Activated CD8-positive, alpha-beta T cell treated with anti-CD3 and anti-CD28 coated beads, Interleukin-2, amount 10 ng/mL, durations not matched to agents 7 days and 5 days (primary cell): Measurements from ENCODE around the gene CCR5AS.

Source experiments
- ATAC-seq: fragments of 150-1000 bp; cut with Tn5 transposase; one replicate; pipeline ENCODE4 v1.10.0; 2021; ENCODE audit warnings: moderate library complexity
- CTCF ChIA-PET: fragments of 350-600 bp; sonication (Branson Sonifier 250); formaldehyde crosslinking; loops from one replicate; lab custom pipeline; 2021; ENCODE audit warnings: antibody characterized with exemption; lab: Charles Lee
- POLR2A ChIA-PET: fragments of 350-600 bp; sonication (Branson Sonifier 250); formaldehyde crosslinking; loops from one replicate; lab custom pipeline; 2021; ENCODE audit warnings: antibody characterized with exemption; lab: Charles Lee
- DNase-seq: peaks from one replicate; pipeline ENCODE4 v3.0.0-alpha.2; 2020
- H3K27ac Mint-ChIP-seq: one replicate; pipeline ENCODE4 v1.8.0; 2021; ENCODE audit warnings: mild to moderate bottlenecking, mixed read lengths
- H3K27me3 Mint-ChIP-seq: one replicate; pipeline ENCODE4 v1.8.0; 2021; ENCODE audit warnings: low read depth, mixed read lengths
- H3K36me3 Mint-ChIP-seq: one replicate; pipeline ENCODE4 v1.8.0; 2021; ENCODE audit warnings: low read depth, mixed read lengths
- H3K4me1 Mint-ChIP-seq: one replicate; pipeline ENCODE4 v1.8.0; 2021; ENCODE audit warnings: low read depth, mixed read lengths
- H3K4me3 Mint-ChIP-seq: one replicate; pipeline ENCODE4 v1.8.0; 2021; ENCODE audit warnings: mild to moderate bottlenecking, mixed read lengths
- H3K9me3 Mint-ChIP-seq: one replicate; pipeline ENCODE4 v1.8.0; 2022; ENCODE audit warnings: mixed read lengths; ENCODE audit not compliant: insufficient read depth

The CCR5AS gene

DNA sequence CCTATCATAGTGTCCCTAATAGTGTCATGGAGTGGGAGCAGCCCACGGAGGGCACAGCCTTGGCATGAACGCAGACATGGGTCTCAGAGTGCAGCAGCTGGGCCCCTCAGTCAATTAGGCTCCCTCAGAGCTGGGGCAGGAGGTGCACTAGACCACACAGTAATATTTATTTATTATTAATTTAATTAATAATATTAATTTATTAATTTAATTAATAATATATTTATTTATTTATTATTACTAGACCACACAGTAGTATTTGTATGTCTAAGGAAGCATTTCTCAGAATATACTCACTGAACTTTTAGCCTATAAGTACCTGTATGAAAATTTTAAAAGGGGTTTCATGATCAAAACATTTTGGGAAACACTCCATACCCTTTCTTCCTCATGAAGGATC, 5.3 kb downstream of the CCR5AS start:
- peaks cover 17% of the 10 kb centered on the region for H3K4me1 Mint-ChIP-seq
- POLR2A ChIA-PET, result no interaction called here
- CTCF ChIA-PET, result no interaction called here
- H3K4me3 Mint-ChIP-seq, result no peak overlapping the region
- H3K9me3 Mint-ChIP-seq, result no peaks in the 10 kb centered on the region
- peaks cover 10% of the 10 kb centered on the region for H3K36me3 Mint-ChIP-seq
- peaks cover 10% of the 10 kb centered on the region for H3K27me3 Mint-ChIP-seq
- ATAC-seq (no peak), DNase-seq (no peak)
- no peak overlapping the region for H3K27ac Mint-ChIP-seq

DNA sequence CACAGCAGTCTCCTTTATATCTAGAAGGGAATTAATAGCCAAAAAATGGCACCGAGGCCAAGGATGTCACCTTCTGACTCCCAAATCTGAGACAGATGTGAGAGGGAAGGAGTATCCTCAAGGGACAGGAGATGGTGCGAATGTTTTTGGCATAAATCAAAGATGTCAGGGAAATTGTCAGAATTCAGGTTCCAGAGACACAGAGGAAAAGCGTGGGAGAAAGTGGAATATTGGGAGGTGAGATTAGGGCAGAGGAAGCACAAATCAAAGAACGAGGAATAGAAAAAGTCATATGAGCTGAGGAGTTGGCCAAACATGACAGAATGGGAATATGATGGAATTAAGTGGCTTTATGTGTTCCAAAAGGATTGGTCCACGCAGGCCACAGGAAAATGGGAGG, 6.0 kb downstream of the CCR5AS start:
- ATAC-seq (no peak), DNase-seq (no peak)
- no peaks in the 10 kb centered on the region for H3K9me3 Mint-ChIP-seq
- peaks cover 21% of the 10 kb centered on the region for H3K4me1 Mint-ChIP-seq
- H3K36me3 Mint-ChIP-seq, result peaks cover 10% of the 10 kb centered on the region
- ChIA-PET POLR2A (no interaction called here), CTCF (interaction anchor here (1.0 to 2.2 kb wide), 5 partner anchors 24 to 158 kb away, joined by 3 to 8 read pairs (median 4); partner anchors contain the start of gene CCR5)
- no peak overlapping the region for H3K27ac Mint-ChIP-seq
- peaks cover 10% of the 10 kb centered on the region for H3K27me3 Mint-ChIP-seq
- no peak overlapping the region for H3K4me3 Mint-ChIP-seq

- no peak for DNase-seq
- Mint-ChIP-seq H3K4me3 (no peak overlapping the region), H3K36me3 (peaks cover 10% of the 10 kb centered on the region), H3K27ac (no peak overlapping the region), H3K9me3 (no peaks in the 10 kb centered on the region), H3K27me3 (peaks cover 10% of the 10 kb centered on the region), H3K4me1 (peaks cover 27% of the 10 kb centered on the region)
- ChIA-PET CTCF (interaction anchor here (0.6 to 2.2 kb wide), 9 partner anchors 9 to 186 kb away, joined by 3 to 8 read pairs (median 4); partner anchors contain the start of gene CCR5), POLR2A (no interaction called here)
- ATAC-seq, result no peak
Measured at GRCh38 chr3:46400000-46400734, 6.7 kb downstream of the CCR5AS start.

GRCh38 chr3:46399557-46399956, 7.3 kb downstream of the CCR5AS start:
- ATAC-seq, result peak; percentile 50
- POLR2A ChIA-PET, result no interaction called here
- peaks cover 10% of the 10 kb centered on the region for H3K27me3 Mint-ChIP-seq
- peaks cover 30% of the 10 kb centered on the region for H3K4me1 Mint-ChIP-seq
- CTCF ChIA-PET, result interaction anchor here (0.6 to 2.2 kb wide), 8 partner anchors 9 to 186 kb away, joined by 3 to 8 read pairs (median 4); no protein-coding TSS in a partner anchor
- no peak for DNase-seq
- no peaks in the 10 kb centered on the region for H3K9me3 Mint-ChIP-seq
- peaks cover 10% of the 10 kb centered on the region for H3K36me3 Mint-ChIP-seq
- H3K27ac Mint-ChIP-seq, result no peak overlapping the region
- no peak overlapping the region for H3K4me3 Mint-ChIP-seq

GRCh38 chr3:46399098-46399497, 7.8 kb downstream of the CCR5AS start:
- no peak for DNase-seq
- CTCF ChIA-PET, result interaction anchor here (0.6 to 2.2 kb wide), 6 partner anchors 8 to 185 kb away, joined by 3 to 8 read pairs (median 4); partner anchors contain the start of genes CCR5AS and CCRL2
- ATAC-seq, result no peak
- H3K4me1 Mint-ChIP-seq, result peaks cover 30% of the 10 kb centered on the region
- peaks cover 10% of the 10 kb centered on the region for H3K36me3 Mint-ChIP-seq
- POLR2A ChIA-PET, result no interaction called here
- peaks cover 10% of the 10 kb centered on the region for H3K27me3 Mint-ChIP-seq
- no peak overlapping the region for H3K27ac Mint-ChIP-seq
- H3K9me3 Mint-ChIP-seq, result no peaks in the 10 kb centered on the region
- H3K4me3 Mint-ChIP-seq, result no peak overlapping the region

DNA sequence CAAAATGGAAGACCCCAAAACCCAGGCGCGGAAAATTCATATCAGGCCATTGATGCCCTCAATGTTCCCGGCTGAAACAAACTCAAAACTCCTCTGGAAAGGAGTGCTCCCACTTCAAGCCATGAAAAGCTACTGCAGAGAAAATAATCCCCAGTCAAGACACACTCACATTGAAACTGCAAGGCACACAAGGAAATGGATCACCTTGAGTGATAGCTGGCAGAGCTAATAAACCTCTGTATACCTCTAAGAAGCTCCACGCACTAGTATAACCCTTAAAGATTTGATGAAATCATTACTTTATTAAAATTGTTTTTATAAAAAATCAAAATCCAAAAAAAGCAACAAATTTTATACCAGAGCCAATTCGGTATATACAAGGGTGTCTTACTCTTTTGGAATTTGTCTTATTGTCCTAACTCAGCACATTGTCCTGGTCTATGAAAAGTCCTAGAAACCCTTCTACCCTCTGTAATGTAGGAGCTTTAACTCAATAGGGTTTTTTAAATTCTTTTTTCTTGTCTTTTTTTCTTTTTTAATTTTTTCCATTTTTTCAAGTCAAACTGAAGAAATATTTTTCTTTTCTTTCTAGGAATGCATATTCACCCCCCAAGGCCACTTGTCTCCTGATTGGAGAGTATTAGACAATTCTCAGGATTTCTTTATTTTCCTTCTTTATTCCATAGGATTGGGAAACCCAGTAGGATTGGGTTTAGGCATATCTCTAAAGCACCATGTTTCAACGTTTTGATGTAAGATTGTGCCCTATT, 8.5 kb downstream of the CCR5AS start:
- no peak for ATAC-seq
- DNase-seq, result no peak
- peaks cover 4% of the 10 kb centered on the region for H3K27me3 Mint-ChIP-seq
- peaks cover 36% of the 10 kb centered on the region for H3K4me1 Mint-ChIP-seq
- H3K27ac Mint-ChIP-seq, result no peak overlapping the region
- H3K36me3 Mint-ChIP-seq, result peaks cover 10% of the 10 kb centered on the region
- CTCF ChIA-PET, result interaction anchor here (1.0 to 2.2 kb wide), 2 partner anchors 9 to 90 kb away, joined by 3 to 8 read pairs; partner anchors contain the start of genes CCR5AS and CCRL2
- no peak overlapping the region for H3K4me3 Mint-ChIP-seq
- POLR2A ChIA-PET, result no interaction called here
- no peaks in the 10 kb centered on the region for H3K9me3 Mint-ChIP-seq

- no peak overlapping the region for H3K4me3 Mint-ChIP-seq
- no peak for DNase-seq
- H3K9me3 Mint-ChIP-seq, result no peaks in the 10 kb centered on the region
- POLR2A ChIA-PET, result no interaction called here
- H3K4me1 Mint-ChIP-seq, result peaks cover 40% of the 10 kb centered on the region
- no peak for ATAC-seq
- peaks cover 7% of the 10 kb centered on the region for H3K36me3 Mint-ChIP-seq
- peak overlapping the region; percentile 18 for H3K27ac Mint-ChIP-seq
- no peaks in the 10 kb centered on the region for H3K27me3 Mint-ChIP-seq
- CTCF ChIA-PET, result interaction anchor here (1.3 kb wide), 1 partner anchor 19 kb away, joined by 4 read pairs; no protein-coding TSS in a partner anchor
Measured at GRCh38 chr3:46397111-46397510, 9.8 kb downstream of the CCR5AS start.

DNA sequence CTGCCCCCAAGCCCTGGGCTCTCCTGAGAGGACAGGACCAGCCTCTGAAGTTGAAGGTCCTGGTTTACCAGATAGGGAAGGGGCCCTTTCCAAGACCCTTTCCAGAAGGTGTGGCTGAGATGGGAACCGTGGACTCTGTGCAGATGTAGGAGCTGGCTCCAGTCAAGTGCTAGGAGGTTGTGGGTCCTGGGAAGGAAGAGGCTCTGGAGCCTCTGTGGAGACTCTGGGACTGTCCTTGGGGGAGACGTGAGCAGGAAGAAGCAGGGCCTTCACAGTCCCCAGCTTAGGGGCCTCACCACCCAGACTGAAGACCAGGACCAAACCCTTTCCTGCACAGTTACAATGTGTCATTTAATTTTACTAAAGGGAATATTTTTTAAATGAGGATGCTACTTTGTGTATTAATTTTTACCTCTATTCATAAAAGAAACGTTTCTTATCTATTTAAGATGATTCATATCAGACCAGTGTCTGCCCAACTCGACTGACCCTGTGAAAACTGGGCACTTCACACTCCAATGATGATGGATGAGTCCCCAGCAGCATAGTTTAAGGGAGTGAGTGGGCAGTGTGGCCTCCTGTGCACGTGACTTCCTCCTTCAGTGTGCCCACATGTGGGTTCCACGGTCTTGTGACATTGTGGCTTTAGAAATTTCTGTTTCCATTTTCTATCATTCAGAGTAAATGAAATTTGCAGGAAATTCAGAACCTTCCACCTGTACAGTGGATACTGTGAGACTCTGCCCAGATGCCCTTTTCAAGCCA, 10.9 kb downstream of the CCR5AS start:
- ChIA-PET CTCF (interaction anchor here (0.6 to 1.5 kb wide), 5 partner anchors 10 to 18 kb away, joined by 3 to 4 read pairs (median 3); partner anchors contain the start of gene CCRL2), POLR2A (no interaction called here)
- Mint-ChIP-seq H3K4me1 (peaks cover 40% of the 10 kb centered on the region), H3K36me3 (peaks cover 7% of the 10 kb centered on the region), H3K9me3 (no peaks in the 10 kb centered on the region), H3K27me3 (no peaks in the 10 kb centered on the region), H3K27ac (no peak overlapping the region), H3K4me3 (no peak overlapping the region)
- DNase-seq (no peak), ATAC-seq (peak; percentile 45)

DNA sequence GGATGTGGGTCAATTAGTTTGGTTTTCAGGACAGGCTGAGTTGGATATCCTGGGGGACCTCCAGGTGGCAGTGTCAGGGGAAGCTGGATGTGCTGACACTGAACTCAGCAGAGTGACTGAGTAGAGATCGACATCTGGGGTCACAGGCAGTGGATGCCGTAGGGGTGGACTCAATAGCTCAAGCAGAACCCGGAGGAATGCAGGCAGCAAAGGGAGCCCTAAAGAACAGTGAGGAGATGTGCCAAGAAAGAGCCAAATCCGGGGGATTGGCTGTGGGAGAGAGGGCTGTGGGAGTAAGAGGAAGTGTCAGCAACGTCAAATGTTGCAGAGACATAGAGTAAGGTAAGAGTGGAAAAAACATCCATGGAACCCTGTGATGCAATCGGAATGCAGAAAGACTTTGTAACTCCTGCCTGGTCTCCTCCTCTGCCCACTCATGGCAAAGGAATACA, 11.6 kb downstream of the CCR5AS start:
- POLR2A ChIA-PET, result no interaction called here
- Mint-ChIP-seq H3K4me3 (no peak overlapping the region), H3K4me1 (peaks cover 40% of the 10 kb centered on the region), H3K27me3 (no peaks in the 10 kb centered on the region), H3K36me3 (peaks cover 7% of the 10 kb centered on the region), H3K9me3 (no peaks in the 10 kb centered on the region), H3K27ac (no peak overlapping the region)
- ATAC-seq (no peak), DNase-seq (no peak)
- CTCF ChIA-PET, result interaction anchor here (0.6 to 1.5 kb wide), 5 partner anchors 9 to 17 kb away, joined by 3 to 4 read pairs (median 3); partner anchors contain the start of gene CCRL2

DNA sequence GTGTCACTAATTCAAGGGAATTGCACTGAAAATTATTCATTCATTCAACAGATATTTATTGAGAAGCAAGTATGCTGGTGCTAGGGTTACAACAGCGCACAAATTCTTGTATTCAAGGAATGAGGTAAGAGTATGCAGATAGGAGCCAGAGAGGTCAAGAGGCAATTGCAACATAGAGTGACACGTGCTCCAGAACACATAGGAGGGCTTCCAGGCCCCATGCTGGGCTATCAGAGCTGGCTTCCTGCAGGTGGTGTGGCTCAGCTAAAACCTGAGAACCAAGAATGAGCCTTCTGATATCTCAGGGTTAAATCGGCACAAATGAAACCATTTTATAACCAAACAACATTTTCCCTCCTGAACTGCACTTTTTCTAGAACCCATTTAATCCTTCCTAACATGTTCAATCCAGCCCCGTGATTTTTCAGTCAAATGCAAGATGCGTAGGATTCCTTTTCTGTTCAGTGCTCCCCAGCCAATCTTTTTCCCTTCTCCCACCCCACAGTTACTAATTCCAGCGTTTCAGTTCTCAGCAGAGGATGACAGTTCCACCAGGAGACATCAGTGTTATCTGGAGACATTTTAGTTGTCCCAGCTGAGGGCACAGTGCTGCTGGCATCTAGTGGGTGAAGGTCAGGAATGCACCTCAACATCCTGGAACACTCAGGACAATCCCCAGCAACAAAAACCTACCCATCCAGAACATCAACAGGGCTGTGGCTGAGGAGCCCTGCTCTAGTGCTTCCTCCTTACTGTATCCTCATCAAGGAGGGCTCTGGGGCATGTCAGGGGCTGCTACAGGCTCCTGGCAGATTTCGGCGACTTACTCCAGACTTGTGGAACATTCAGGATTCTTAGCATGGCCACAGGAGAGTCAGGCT, 13.1 kb downstream of the CCR5AS start:
- ChIA-PET CTCF (interaction anchor here (0.5 to 1.5 kb wide), 3 partner anchors 10 to 812 kb away, joined by 3 to 4 read pairs (median 3); partner anchors contain the start of gene CCR5AS), POLR2A (no interaction called here)
- Mint-ChIP-seq H3K27me3 (no peaks in the 10 kb centered on the region), H3K9me3 (no peaks in the 10 kb centered on the region), H3K4me3 (no peak overlapping the region), H3K27ac (no peak overlapping the region), H3K4me1 (peaks cover 40% of the 10 kb centered on the region), H3K36me3 (peaks cover 7% of the 10 kb centered on the region)
- no peak for DNase-seq
- ATAC-seq, result no peak
